GM23338 (cell line): ENCODE data around the gene NECTIN2. TPM values are rescaled to one million over a fixed set of nuclear protein-coding genes. Genes with fewer than 3 reads are reported as not detected.

Experiments used
- ATAC-seq: fragments of 200-7000 bp; cut with Tn5 transposase; 3 replicates; pipeline ENCODE4 v1.9.1; 2020
- DNase-seq: peaks from one replicate; pipeline ENCODE4 v3.0.0-alpha.2; 2015; ENCODE audit warnings: low spot score
- H2AFZ ChIP-seq: fragments of 200-600 bp; sonication (generic); 2 replicates; pipeline ENCODE4 v1.8.0; 2016; ENCODE audit warnings: antibody characterized with exemption, mild to moderate bottlenecking, moderate library complexity
- H3F3A ChIP-seq: fragments of 200-600 bp; sonication (generic); replicated peaks from 2 replicates; pipeline ENCODE4 v1.8.0; 2017; ENCODE audit warnings: antibody characterized with exemption, mixed run types, low read depth
- H3K27ac ChIP-seq: fragments of 200-600 bp; sonication (generic); 2 replicates; pipeline ENCODE4 v1.6.1; 2016; ENCODE audit warnings: low read depth
- H3K27me3 ChIP-seq: fragments of 200-600 bp; sonication (generic); 2 replicates; pipeline ENCODE4 v1.8.0; 2016; ENCODE audit warnings: mild to moderate bottlenecking, mixed run types, moderate library complexity; ENCODE audit not compliant: insufficient read depth
- H3K36me3 ChIP-seq: fragments of 200-600 bp; sonication (generic); 2 replicates; pipeline ENCODE4 v1.8.0; 2016; ENCODE audit warnings: mild to moderate bottlenecking; ENCODE audit not compliant: insufficient read depth
- H3K4me1 ChIP-seq: fragments of 200-600 bp; sonication (generic); 2 replicates; pipeline ENCODE4 v1.8.0; 2016; ENCODE audit warnings: mild to moderate bottlenecking, moderate library complexity; ENCODE audit not compliant: insufficient read depth
- H3K4me2 ChIP-seq: fragments of 200-600 bp; sonication (generic); 2 replicates; pipeline ENCODE4 v1.7.1; 2017; ENCODE audit warnings: mixed run types
- H3K4me3 ChIP-seq: fragments of 200-600 bp; sonication (generic); 2 replicates; pipeline ENCODE4 v1.6.1; 2016; ENCODE audit warnings: mixed run types
- H3K79me2 ChIP-seq: fragments of 200-600 bp; sonication (generic); replicated peaks from 2 replicates; pipeline ENCODE4 v1.8.0; 2017; ENCODE audit warnings: mild to moderate bottlenecking; ENCODE audit not compliant: insufficient read depth
- H3K9me2 ChIP-seq: fragments of 200-600 bp; sonication (generic); 2 replicates; pipeline ENCODE4 v1.8.0; 2017; ENCODE audit not compliant: insufficient read depth
- H4K20me1 ChIP-seq: fragments of 200-600 bp; sonication (generic); replicated peaks from 2 replicates; pipeline ENCODE4 v1.8.0; 2017; ENCODE audit warnings: mild to moderate bottlenecking; ENCODE audit not compliant: insufficient read depth
- H3K27ac Mint-ChIP-seq: 2 replicates; pipeline ENCODE4 v1.8.0; 2020; ENCODE audit warnings: inconsistent platforms, mild to moderate bottlenecking, moderate library complexity, mixed read lengths
- H3K27me3 Mint-ChIP-seq: 3 replicates; pipeline ENCODE4 v1.8.0; 2022; ENCODE audit warnings: low read depth, mild to moderate bottlenecking, moderate library complexity, mixed read lengths, inconsistent platforms; ENCODE audit not compliant: insufficient read depth, poor library complexity
- H3K36me3 Mint-ChIP-seq: 3 replicates; pipeline ENCODE4 v1.8.0; 2021; ENCODE audit warnings: low read depth, mild to moderate bottlenecking, inconsistent platforms, moderate library complexity, mixed read lengths
- H3K4me1 Mint-ChIP-seq: 3 replicates; pipeline ENCODE4 v1.8.0; 2020; ENCODE audit warnings: mild to moderate bottlenecking, inconsistent platforms, mixed read lengths
- H3K4me3 Mint-ChIP-seq: 3 replicates; pipeline ENCODE4 v1.8.0; 2021; ENCODE audit warnings: moderate library complexity, mild to moderate bottlenecking, inconsistent platforms, mixed read lengths
- H3K9me3 Mint-ChIP-seq: 3 replicates; pipeline ENCODE4 v1.8.0; 2020; ENCODE audit warnings: moderate library complexity, mild to moderate bottlenecking, inconsistent platforms, mixed read lengths
- CREB1 ChIP-seq: fragments of 250-450 bp; sonication (Bioruptor Pico); IDR thresholded peaks from 2 replicates; pipeline ENCODE4 v1.5.0; 2020; ENCODE audit warnings: low read depth, mild to moderate bottlenecking, moderate library complexity
- EZH2 ChIP-seq: fragments of 200-600 bp; sonication (generic); IDR thresholded peaks from one replicate; pipeline ENCODE4 v1.8.0; 2017; ENCODE audit warnings: antibody characterized with exemption, mild to moderate bottlenecking, low read depth; ENCODE audit not compliant: unreplicated experiment
- EZH2phosphoT487 ChIP-seq: fragments of 200-600 bp; sonication (generic); IDR thresholded peaks from one replicate; pipeline ENCODE4 v1.8.1; 2018; ENCODE audit warnings: antibody characterized with exemption; ENCODE audit not compliant: unreplicated experiment
- JUNB ChIP-seq: IDR thresholded peaks from one replicate; pipeline ENCODE4 v1.6.1; 2016; ENCODE audit warnings: antibody characterized with exemption; ENCODE audit not compliant: unreplicated experiment
- NANOG ChIP-seq: IDR thresholded peaks from 2 replicates; pipeline ENCODE4 v1.6.1; 2016; ENCODE audit warnings: antibody characterized with exemption, borderline replicate concordance
- POLR2AphosphoS5 ChIP-seq: IDR thresholded peaks from 2 replicates; pipeline ENCODE4 v1.6.1; 2016; ENCODE audit warnings: antibody characterized with exemption, low read depth
- ZNF331 ChIP-seq: fragments of 250-450 bp; sonication (Bioruptor Pico); IDR thresholded peaks from 2 replicates; pipeline ENCODE4 v1.5.0; 2020; ENCODE audit warnings: low read depth, mild to moderate bottlenecking, moderate library complexity
- ZNF462 ChIP-seq: fragments of 250-450 bp; sonication (Bioruptor Pico); IDR thresholded peaks from 2 replicates; pipeline ENCODE4 v1.5.0; 2020; ENCODE audit warnings: mild to moderate bottlenecking, moderate library complexity
- polyA plus RNA-seq: library from polyadenylated mRNA; unstranded; fragments of >200 nt; fragmentation: Nextera tagmentation; extraction: Ambion mirVana; gene quantifications from 2 replicates; pipeline ENCODE4 v1.2.1, GENCODE V29; 2016
- total RNA-seq: library from RNA; depleted of rRNA; stranded (reverse); fragments of >200 nt; shearing (Covaris generic); gene quantifications from 2 replicates; pipeline ENCODE4 v1.2.3, GENCODE V29; 2014

The NECTIN2 gene
- total and polyA plus RNA-seq, 2 experiments from 2014 or later: 109 to 230 TPM

- TF ChIP-seq ZNF462: no peak
- no peak for TF ChIP-seq EZH2phosphoT487
- no peak for TF ChIP-seq POLR2AphosphoS5
- TF ChIP-seq ZNF331 (CRISPR knock-in tag): no peak
These were observed 78.2 kb downstream of the NECTIN2 start (continued) for GRCh38 chr19:44924243-44924725.

- no peaks in the 10 kb centered on the region for H3K27me3 ChIP-seq
- H4K20me1 ChIP-seq: no peaks in the 10 kb centered on the region
- no peaks in the 10 kb centered on the region for H3K36me3 ChIP-seq
- no peak overlapping the region for H3K4me3 ChIP-seq
- H3K4me1 ChIP-seq: peaks cover 10% of the 10 kb centered on the region; the same call in 1 of the 2 replicates
- no peak overlapping the region for H3K27ac ChIP-seq
- no peak for DNase-seq
- Mint-ChIP-seq H3K36me3 (no peaks in the 10 kb centered on the region; the same call in 2 of the 3 replicates), H3K27me3 (peaks cover 19% of the 10 kb centered on the region), H3K9me3 (peaks cover 3% of the 10 kb centered on the region; the same call in 1 of the 3 replicates), H3K4me1 (peaks cover 19% of the 10 kb centered on the region), H3K4me3 (no peak overlapping the region; the same call in 2 of the 3 replicates), H3K27ac (no peak overlapping the region)
- no peak overlapping the region for H3K4me2 ChIP-seq
- no peaks in the 10 kb centered on the region for H3K9me2 ChIP-seq
- no peak for ATAC-seq
- H2AFZ ChIP-seq: no peak overlapping the region
- no peaks in the 10 kb centered on the region for H3K79me2 ChIP-seq
- no peaks in the 10 kb centered on the region for H3F3A ChIP-seq
- no peak for TF ChIP-seq EZH2
- no peak for TF ChIP-seq ZNF462
- no peak for TF ChIP-seq NANOG
- no peak for TF ChIP-seq JUNB
- TF ChIP-seq CREB1 (CRISPR knock-in tag): no peak
These were observed 79.2 kb downstream of the NECTIN2 start for GRCh38 chr19:44925114-44925891.
